ENCODE results near the gene SPOCK3.

DNA sequence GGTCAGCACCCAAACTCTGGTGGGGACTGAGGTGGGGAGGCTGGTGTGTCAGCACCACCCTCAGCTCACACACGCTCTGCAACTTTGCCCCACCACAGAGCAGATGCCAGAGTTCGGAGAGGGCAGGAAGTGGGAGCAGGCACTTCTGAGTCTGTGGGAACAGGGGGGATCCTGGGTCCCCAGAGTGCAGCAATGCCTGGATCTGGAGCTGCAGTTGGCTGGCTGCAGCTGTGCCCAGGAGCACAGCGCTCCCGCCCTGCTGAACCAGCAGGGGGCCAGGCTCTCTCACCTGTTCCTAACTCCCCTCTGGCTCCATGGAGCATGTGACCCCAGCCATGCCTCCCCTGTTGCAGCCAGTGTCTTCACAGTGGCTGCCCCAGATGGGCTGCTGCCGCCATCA lies 252.4 kb downstream of the SPOCK3 start:
- TF ChIP-seq, protein P1, sequence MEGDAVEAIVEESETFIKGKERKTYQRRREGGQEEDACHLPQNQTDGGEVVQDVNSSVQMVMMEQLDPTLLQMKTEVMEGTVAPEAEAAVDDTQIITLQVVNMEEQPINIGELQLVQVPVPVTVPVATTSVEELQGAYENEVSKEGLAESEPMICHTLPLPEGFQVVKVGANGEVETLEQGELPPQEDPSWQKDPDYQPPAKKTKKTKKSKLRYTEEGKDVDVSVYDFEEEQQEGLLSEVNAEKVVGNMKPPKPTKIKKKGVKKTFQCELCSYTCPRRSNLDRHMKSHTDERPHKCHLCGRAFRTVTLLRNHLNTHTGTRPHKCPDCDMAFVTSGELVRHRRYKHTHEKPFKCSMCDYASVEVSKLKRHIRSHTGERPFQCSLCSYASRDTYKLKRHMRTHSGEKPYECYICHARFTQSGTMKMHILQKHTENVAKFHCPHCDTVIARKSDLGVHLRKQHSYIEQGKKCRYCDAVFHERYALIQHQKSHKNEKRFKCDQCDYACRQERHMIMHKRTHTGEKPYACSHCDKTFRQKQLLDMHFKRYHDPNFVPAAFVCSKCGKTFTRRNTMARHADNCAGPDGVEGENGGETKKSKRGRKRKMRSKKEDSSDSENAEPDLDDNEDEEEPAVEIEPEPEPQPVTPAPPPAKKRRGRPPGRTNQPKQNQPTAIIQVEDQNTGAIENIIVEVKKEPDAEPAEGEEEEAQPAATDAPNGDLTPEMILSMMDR (IDR thresholded peaks at IDR 0.05; ENCODE audit: low read length), result no peak
- no peak for TF ChIP-seq EZH2 (IDR thresholded peaks at IDR 0.05; ENCODE audit: borderline replicate concordance, low read length)

Measured in OCI-LY1 (cell line).